Neural cell (in vitro differentiated cells): ENCODE results near the gene ZBTB25. TPM values are rescaled to one million over a fixed set of nuclear protein-coding genes. Genes with fewer than 3 reads are reported as not detected.

Experiments
- H2AFZ ChIP-seq: fragments of 200-600, 300-800 bp; sonication (generic), shearing (Covaris generic); 2 replicates; pipeline ENCODE4 v1.6.0; 2014; ENCODE audit warnings: low read depth, mild to moderate bottlenecking, antibody characterized with exemption, low read length, moderate library complexity
- H3F3A ChIP-seq: fragments of 200-600 bp; shearing (Covaris generic); 2 replicates; pipeline ENCODE4 v1.6.1; 2016; ENCODE audit warnings: mild to moderate bottlenecking, moderate library complexity, mixed read lengths, antibody characterized with exemption, low read length; ENCODE audit not compliant: insufficient read depth, poor library complexity, severe bottlenecking
- H3K27ac ChIP-seq: fragments of 200-600, 300-800 bp; sonication (generic), shearing (Covaris generic); 2 replicates; pipeline ENCODE4 v1.5.1; 2014; ENCODE audit warnings: mild to moderate bottlenecking, low read length, moderate library complexity
- H3K27me3 ChIP-seq: fragments of 300-800, 200-600 bp; sonication (generic), shearing (Covaris generic); 2 replicates; pipeline ENCODE4 v1.6.0; 2014; ENCODE audit warnings: mild to moderate bottlenecking, low read depth, low read length, moderate library complexity; ENCODE audit not compliant: insufficient read depth
- H3K36me3 ChIP-seq: fragments of 300-800, 200-600 bp; sonication (generic), shearing (Covaris generic); 2 replicates; pipeline ENCODE4 v1.5.1; 2014; ENCODE audit warnings: mild to moderate bottlenecking, antibody characterized with exemption, low read length, moderate library complexity; ENCODE audit not compliant: insufficient read depth
- H3K4me2 ChIP-seq: fragments of 300-800, 200-600 bp; sonication (generic), shearing (Covaris generic); 2 replicates; pipeline ENCODE4 v1.6.0; 2014; ENCODE audit warnings: mild to moderate bottlenecking, low read length
- H3K4me3 ChIP-seq: fragments of 300-800, 200-600 bp; sonication (generic), shearing (Covaris generic); 2 replicates; pipeline ENCODE4 v1.5.1; 2014; ENCODE audit warnings: mild to moderate bottlenecking, low read length, moderate library complexity
- H3K79me2 ChIP-seq: fragments of 200-600 bp; shearing (Covaris generic); replicated peaks from 2 replicates; pipeline ENCODE4 v1.6.0; 2014; ENCODE audit warnings: mild to moderate bottlenecking, low read length, moderate library complexity; ENCODE audit not compliant: insufficient read depth
- H3K9ac ChIP-seq: fragments of 300-800, 200-600 bp; sonication (generic), shearing (Covaris generic); 2 replicates; pipeline ENCODE4 v1.6.1; 2016; ENCODE audit warnings: mild to moderate bottlenecking, low read length, mixed read lengths
- H3K9me2 ChIP-seq: fragments of 200-600 bp; shearing (Covaris generic); 2 replicates; pipeline ENCODE4 v1.6.1; 2016; ENCODE audit warnings: mild to moderate bottlenecking, low read length, mixed read lengths; ENCODE audit not compliant: insufficient read depth
- H3K9me3 ChIP-seq: fragments of 200-600, 300-800 bp; sonication (generic), shearing (Covaris generic); 2 replicates; pipeline ENCODE4 v1.6.1; 2016; ENCODE audit warnings: mild to moderate bottlenecking, mixed run types, low read length, moderate library complexity, mixed read lengths
- H4K20me1 ChIP-seq: fragments of 200-600 bp; shearing (Covaris generic); 2 replicates; pipeline ENCODE4 v1.6.1; 2016; ENCODE audit warnings: mild to moderate bottlenecking, mixed run types; ENCODE audit not compliant: insufficient read depth
- EP300 ChIP-seq: fragments of 450-650 bp; conservative IDR thresholded peaks from 2 replicates; pipeline ENCODE4 v1.6.1; 2014; ENCODE audit warnings: antibody characterized with exemption, mild to moderate bottlenecking, moderate library complexity; ENCODE audit not compliant: poor library complexity, severe bottlenecking
- EZH2 ChIP-seq: fragments of 200-600, 300-800 bp; shearing (Covaris generic), sonication (generic); IDR thresholded peaks from 2 replicates; pipeline ENCODE4 v1.6.1; 2014; ENCODE audit warnings: antibody characterized with exemption, low read length, borderline replicate concordance, mild to moderate bottlenecking; ENCODE audit not compliant: insufficient read depth, poor library complexity, severe bottlenecking
- MXI1 ChIP-seq: fragments of 450-650 bp; conservative IDR thresholded peaks from 2 replicates; pipeline ENCODE4 v1.6.1; 2014; ENCODE audit warnings: antibody characterized with exemption, mild to moderate bottlenecking; ENCODE audit not compliant: poor library complexity, severe bottlenecking
- POLR2AphosphoS5 ChIP-seq: IDR thresholded peaks from 2 replicates; pipeline ENCODE4 v1.6.1; 2012
- RAD21 ChIP-seq: fragments of 450-650 bp; conservative IDR thresholded peaks from 2 replicates; pipeline ENCODE4 v1.6.1; 2014; ENCODE audit warnings: antibody characterized with exemption, mild to moderate bottlenecking, moderate library complexity
- SMC3 ChIP-seq: fragments of 450-650 bp; conservative IDR thresholded peaks from 2 replicates; pipeline ENCODE4 v1.6.1; 2014; ENCODE audit warnings: antibody characterized with exemption, mild to moderate bottlenecking, moderate library complexity; ENCODE audit not compliant: poor library complexity
- TAF1 ChIP-seq: IDR thresholded peaks from 2 replicates; pipeline ENCODE4 v1.6.1; 2012; ENCODE audit warnings: low read depth
- polyA plus RNA-seq: library from polyadenylated mRNA; depleted of rRNA; stranded (reverse); fragments of >200 nt; gene quantifications from 2 replicates; pipeline ENCODE4 v1.2.3, GENCODE V29; 2014
- TF ChIP-seq, protein P1 (sequence below): IDR thresholded peaks from 2 replicates; pipeline ENCODE4 v1.6.1; 2012; ENCODE audit warnings: borderline replicate concordance
- TF ChIP-seq, protein P2 (sequence below): fragments of 450-650 bp; IDR thresholded peaks from 2 replicates; pipeline ENCODE4 v1.5.1; 2014; ENCODE audit warnings: antibody characterized with exemption, mild to moderate bottlenecking, moderate library complexity; ENCODE audit not compliant: poor library complexity, severe bottlenecking

The ZBTB25 gene
- polyA plus RNA-seq, 1 donor from 2014 or later, result 5.3 TPM

DNA sequence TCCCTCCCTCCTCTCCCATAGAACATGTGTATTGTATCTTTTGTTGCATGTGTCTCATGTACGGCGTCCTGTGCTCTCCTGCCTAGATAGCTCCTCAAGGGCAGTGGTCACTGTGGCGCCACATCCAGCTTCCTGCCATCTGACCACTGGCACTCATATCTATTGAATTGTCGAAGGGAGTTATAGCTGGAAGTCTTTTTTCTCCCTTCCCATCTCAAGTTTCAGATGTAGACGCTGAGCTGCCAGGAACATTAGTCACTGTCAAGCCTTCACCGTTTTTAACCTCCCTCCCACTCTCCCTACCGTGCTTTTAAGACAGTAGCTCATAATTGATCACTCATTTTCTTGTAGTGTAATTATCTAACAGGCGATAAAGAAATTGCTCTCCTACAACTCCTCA, 82.5 kb downstream of the ZBTB25 start:
- H3K79me2 ChIP-seq, result no peaks in the 10 kb centered on the region
- H3K27me3 ChIP-seq, result no peaks in the 10 kb centered on the region
- H2AFZ ChIP-seq, result no peak overlapping the region
- H3K9me2 ChIP-seq, result no peaks in the 10 kb centered on the region
- H3K4me2 ChIP-seq, result no peak overlapping the region
- no peak overlapping the region for H3K4me3 ChIP-seq
- H4K20me1 ChIP-seq, result no peaks in the 10 kb centered on the region
- no peaks in the 10 kb centered on the region for H3K9me3 ChIP-seq
- H3F3A ChIP-seq, result no peaks in the 10 kb centered on the region
- H3K36me3 ChIP-seq, result no peaks in the 10 kb centered on the region
- no peak for TF ChIP-seq TAF1
- TF ChIP-seq RAD21, result no peak
- TF ChIP-seq SMC3, result no peak
- TF ChIP-seq, protein P1, sequence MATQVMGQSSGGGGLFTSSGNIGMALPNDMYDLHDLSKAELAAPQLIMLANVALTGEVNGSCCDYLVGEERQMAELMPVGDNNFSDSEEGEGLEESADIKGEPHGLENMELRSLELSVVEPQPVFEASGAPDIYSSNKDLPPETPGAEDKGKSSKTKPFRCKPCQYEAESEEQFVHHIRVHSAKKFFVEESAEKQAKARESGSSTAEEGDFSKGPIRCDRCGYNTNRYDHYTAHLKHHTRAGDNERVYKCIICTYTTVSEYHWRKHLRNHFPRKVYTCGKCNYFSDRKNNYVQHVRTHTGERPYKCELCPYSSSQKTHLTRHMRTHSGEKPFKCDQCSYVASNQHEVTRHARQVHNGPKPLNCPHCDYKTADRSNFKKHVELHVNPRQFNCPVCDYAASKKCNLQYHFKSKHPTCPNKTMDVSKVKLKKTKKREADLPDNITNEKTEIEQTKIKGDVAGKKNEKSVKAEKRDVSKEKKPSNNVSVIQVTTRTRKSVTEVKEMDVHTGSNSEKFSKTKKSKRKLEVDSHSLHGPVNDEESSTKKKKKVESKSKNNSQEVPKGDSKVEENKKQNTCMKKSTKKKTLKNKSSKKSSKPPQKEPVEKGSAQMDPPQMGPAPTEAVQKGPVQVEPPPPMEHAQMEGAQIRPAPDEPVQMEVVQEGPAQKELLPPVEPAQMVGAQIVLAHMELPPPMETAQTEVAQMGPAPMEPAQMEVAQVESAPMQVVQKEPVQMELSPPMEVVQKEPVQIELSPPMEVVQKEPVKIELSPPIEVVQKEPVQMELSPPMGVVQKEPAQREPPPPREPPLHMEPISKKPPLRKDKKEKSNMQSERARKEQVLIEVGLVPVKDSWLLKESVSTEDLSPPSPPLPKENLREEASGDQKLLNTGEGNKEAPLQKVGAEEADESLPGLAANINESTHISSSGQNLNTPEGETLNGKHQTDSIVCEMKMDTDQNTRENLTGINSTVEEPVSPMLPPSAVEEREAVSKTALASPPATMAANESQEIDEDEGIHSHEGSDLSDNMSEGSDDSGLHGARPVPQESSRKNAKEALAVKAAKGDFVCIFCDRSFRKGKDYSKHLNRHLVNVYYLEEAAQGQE, result no peak
- TF ChIP-seq EZH2, result no peak
- no peak for TF ChIP-seq MXI1
- TF ChIP-seq, protein P2, sequence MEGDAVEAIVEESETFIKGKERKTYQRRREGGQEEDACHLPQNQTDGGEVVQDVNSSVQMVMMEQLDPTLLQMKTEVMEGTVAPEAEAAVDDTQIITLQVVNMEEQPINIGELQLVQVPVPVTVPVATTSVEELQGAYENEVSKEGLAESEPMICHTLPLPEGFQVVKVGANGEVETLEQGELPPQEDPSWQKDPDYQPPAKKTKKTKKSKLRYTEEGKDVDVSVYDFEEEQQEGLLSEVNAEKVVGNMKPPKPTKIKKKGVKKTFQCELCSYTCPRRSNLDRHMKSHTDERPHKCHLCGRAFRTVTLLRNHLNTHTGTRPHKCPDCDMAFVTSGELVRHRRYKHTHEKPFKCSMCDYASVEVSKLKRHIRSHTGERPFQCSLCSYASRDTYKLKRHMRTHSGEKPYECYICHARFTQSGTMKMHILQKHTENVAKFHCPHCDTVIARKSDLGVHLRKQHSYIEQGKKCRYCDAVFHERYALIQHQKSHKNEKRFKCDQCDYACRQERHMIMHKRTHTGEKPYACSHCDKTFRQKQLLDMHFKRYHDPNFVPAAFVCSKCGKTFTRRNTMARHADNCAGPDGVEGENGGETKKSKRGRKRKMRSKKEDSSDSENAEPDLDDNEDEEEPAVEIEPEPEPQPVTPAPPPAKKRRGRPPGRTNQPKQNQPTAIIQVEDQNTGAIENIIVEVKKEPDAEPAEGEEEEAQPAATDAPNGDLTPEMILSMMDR, result no peak
- no peak for TF ChIP-seq POLR2AphosphoS5
- H3K9ac ChIP-seq, result no peak overlapping the region
- no peak overlapping the region for H3K27ac ChIP-seq

DNA sequence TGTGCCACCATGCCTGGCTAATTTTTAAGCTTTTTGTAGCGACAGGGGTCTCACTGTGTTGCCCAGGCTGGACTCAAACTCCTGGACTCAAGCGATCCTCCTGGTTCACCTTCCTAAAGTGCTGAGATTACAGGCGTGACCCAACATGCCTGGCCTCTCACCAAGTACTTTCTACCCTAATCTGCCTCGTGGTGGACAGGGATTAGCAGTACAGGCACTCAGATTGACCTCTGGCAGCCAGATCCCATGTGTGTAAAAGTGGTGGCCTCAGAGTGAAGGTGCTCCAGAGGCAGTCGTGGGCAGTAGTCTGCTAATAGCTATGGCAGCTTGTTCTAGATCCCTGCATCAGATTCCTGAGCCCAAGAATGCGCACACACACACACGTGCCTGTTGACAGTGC, 84.6 kb downstream of the ZBTB25 start:
- no peaks in the 10 kb centered on the region for H3K36me3 ChIP-seq
- no peaks in the 10 kb centered on the region for H3K9me3 ChIP-seq

More for the DNA sequence above, 84.6 kb downstream of the ZBTB25 start:
- no peak overlapping the region for H3K9ac ChIP-seq
- no peak overlapping the region for H3K4me2 ChIP-seq
- H2AFZ ChIP-seq, result no peak overlapping the region
- H3K4me3 ChIP-seq, result no peak overlapping the region
- no peaks in the 10 kb centered on the region for H3F3A ChIP-seq
- H3K27ac ChIP-seq, result no peak overlapping the region
- H3K79me2 ChIP-seq, result no peaks in the 10 kb centered on the region
- TF ChIP-seq MXI1 (no peak), EZH2 (no peak), POLR2AphosphoS5 (no peak), TAF1 (no peak), SMC3 (no peak), EP300 (no peak), RAD21 (no peak)
- TF ChIP-seq, protein P2, result no peak
- TF ChIP-seq, protein P1, result no peak
- no peaks in the 10 kb centered on the region for H3K9me2 ChIP-seq
- H3K27me3 ChIP-seq, result no peaks in the 10 kb centered on the region
- no peaks in the 10 kb centered on the region for H4K20me1 ChIP-seq
